ENCODE data around the gene BTBD9. TPM values are rescaled to one million over a fixed set of nuclear protein-coding genes. Genes with fewer than 3 reads are reported as not detected.
A peak's percentile ranks its signal among the peaks of the same experiment; 100 is the strongest.

The BTBD9 gene
- total RNA-seq, 1 donor from 2014 or later, result 18.1 TPM

GRCh38 chr6:38525888-38526287, 113.8 kb downstream of the BTBD9 start:
- intact Hi-C loops (cut with micrococcal nuclease), result no loop called here
- DNase-seq (no peak), ATAC-seq (no peak)

DNA sequence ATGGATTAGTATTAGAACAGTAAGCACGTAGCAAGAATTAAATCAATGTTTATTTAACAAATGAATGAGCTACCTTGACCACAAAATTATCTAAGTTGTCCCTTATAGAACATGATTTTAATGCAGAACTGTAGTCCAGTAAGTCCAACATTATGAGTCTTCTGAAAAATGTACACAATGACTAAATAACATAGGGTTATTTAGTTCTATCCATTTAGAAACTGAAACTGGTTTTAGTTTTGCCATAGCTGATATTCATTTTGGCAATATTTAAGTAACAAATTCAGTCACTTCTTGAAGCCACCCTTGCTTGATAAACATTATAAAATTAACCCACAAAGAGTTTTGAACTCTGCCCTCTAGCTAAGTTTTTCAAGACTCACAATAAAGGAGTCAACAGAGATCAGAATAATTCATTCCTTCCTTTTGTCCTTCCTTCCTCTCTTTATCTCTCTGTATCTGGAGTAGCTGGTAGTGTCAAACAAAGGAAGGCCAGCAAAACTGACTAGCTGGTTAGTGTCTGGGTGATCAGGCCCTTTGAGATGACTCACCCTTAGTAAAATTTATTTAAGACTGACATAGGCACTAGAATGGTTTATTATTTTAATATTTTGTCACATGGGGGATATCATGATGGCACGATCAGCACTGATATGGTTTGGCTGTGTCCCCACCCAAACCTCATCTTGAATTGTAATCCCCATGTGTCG, 115.1 kb downstream of the BTBD9 start:
- DNase-seq (no peak), ATAC-seq (no peak)
- intact Hi-C loops (cut with micrococcal nuclease), result no loop called here

DNA sequence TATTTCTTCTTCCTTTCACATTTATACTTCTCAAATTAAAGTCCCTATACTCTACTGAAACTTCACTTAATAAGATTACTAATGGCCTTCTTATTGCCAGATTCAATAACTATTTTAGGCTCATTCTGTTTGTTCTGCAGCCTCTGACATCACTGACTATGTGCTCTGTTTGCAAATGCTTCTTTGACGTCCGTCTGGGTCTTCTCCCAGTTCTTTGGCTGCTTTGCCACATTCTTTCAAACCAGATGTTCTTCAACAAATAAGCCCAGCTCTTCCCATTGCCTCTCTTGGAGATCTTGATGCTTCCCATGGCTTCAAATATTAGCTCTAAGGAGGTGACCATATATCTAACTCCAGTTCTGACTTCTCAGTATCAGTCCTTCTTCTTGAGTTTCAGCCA, 117.4 kb downstream of the BTBD9 start:
- DNase-seq, result no peak
- intact Hi-C loops (cut with micrococcal nuclease), result no loop called here

GRCh38 chr6:38518511-38519304, 121.0 kb downstream of the BTBD9 start:
- intact Hi-C loops (cut with micrococcal nuclease), result no loop called here
- DNase-seq (no peak), ATAC-seq (no peak)

More for the DNA sequence above, 117.4 kb downstream of the BTBD9 start:
- ATAC-seq, result peak; percentile 81

DNA sequence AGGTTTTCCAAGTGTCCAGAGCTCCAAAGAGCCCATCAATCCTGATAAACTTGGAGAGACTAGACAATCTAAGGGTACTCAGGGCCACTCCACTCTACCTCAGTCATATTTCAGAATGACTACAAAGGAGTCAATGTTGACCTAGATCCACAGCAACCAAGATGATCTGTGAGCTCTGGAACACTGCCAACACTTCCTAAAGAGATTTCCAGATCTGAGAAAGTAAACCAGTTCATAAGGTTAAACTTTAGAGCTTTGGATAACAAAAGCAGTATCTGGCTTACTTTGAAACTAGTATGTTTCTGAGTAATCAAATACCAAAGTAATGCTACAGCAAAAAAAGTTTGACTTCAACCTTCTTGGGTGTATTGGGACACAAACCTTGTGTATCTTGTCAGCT, 122.7 kb downstream of the BTBD9 start:
- intact Hi-C loops (cut with micrococcal nuclease), result no loop called here
- ATAC-seq, result no peak
- no peak for DNase-seq

GRCh38 chr6:38514399-38514798, 125.3 kb downstream of the BTBD9 start:
- DNase-seq (no peak), ATAC-seq (no peak)
- intact Hi-C loops (cut with micrococcal nuclease), result no loop called here

- no peak for DNase-seq
- ATAC-seq, result no peak
- intact Hi-C loops (cut with micrococcal nuclease), result no loop called here
Observed at GRCh38 chr6:38512211-38512610, 127.5 kb downstream of the BTBD9 start.

- intact Hi-C loops (cut with micrococcal nuclease), result no loop called here
- ATAC-seq, result no peak
- no peak for DNase-seq
Observed at GRCh38 chr6:38510205-38510604, 129.5 kb downstream of the BTBD9 start.

GRCh38 chr6:38509713-38510112, 130.0 kb downstream of the BTBD9 start:
- ATAC-seq (no peak), DNase-seq (no peak)
- intact Hi-C loops (cut with micrococcal nuclease), result no loop called here

- no peak for ATAC-seq
Observed at GRCh38 chr6:38508894-38509293, 130.8 kb downstream of the BTBD9 start.

GRCh38 chr6:38508286-38508685, 131.4 kb downstream of the BTBD9 start:
- DNase-seq (no peak), ATAC-seq (no peak)
- intact Hi-C loops (cut with micrococcal nuclease), result no loop called here

More at GRCh38 chr6:38508894-38509293, 130.8 kb downstream of the BTBD9 start:
- intact Hi-C loops (cut with micrococcal nuclease), result no loop called here
- no peak for DNase-seq

GRCh38 chr6:38507173-38507572, 132.6 kb downstream of the BTBD9 start:
- ATAC-seq, result no peak
- DNase-seq, result no peak
- intact Hi-C loops (cut with micrococcal nuclease), result no loop called here

DNA sequence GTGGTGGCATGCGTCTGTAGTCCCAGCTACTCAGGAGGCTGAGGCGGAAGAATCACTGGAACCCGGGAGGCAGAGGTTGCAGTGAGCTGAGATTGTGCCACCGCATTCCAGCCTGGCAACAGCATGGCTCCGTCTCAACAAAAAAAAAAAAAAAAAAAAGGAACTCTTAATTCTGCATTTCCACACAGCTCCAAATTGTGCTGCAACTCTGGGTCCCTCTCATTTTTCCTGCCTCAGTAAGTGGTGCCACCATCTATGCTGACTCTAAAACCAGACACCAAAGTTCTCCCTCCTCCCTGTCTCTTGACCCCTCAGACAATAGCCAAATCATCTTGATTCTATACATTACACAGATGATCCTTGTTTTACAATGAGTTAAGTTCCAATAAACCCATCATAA, 133.9 kb downstream of the BTBD9 start:
- ATAC-seq, result no peak
- intact Hi-C loops (cut with micrococcal nuclease), result no loop called here

DNA sequence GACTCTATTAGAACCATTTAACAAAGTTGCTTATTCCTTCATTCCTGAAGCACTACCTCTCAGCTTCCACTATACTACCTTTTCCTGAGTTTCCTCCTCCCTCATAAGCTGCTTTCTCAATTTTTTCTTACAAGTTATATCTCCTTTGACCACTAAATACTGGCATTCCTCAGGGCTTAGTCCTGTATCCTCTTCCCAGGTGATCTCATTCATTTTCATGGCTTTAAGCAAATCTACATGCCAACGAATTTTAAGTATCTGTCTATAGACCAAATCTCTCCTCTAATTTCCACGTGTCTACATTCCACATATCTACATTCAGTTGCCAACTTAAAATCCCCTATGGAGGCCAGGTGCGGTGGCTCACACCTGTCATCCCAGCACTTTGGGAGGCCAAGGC, 134.7 kb downstream of the BTBD9 start:
- intact Hi-C loops (cut with micrococcal nuclease), result no loop called here
- DNase-seq (no peak), ATAC-seq (no peak)

More for the DNA sequence above, 133.9 kb downstream of the BTBD9 start:
- DNase-seq, result no peak

GRCh38 chr6:38503960-38504682, 135.6 kb downstream of the BTBD9 start:
- ATAC-seq (no peak), DNase-seq (no peak)
- intact Hi-C loops (cut with micrococcal nuclease), result no loop called here

DNA sequence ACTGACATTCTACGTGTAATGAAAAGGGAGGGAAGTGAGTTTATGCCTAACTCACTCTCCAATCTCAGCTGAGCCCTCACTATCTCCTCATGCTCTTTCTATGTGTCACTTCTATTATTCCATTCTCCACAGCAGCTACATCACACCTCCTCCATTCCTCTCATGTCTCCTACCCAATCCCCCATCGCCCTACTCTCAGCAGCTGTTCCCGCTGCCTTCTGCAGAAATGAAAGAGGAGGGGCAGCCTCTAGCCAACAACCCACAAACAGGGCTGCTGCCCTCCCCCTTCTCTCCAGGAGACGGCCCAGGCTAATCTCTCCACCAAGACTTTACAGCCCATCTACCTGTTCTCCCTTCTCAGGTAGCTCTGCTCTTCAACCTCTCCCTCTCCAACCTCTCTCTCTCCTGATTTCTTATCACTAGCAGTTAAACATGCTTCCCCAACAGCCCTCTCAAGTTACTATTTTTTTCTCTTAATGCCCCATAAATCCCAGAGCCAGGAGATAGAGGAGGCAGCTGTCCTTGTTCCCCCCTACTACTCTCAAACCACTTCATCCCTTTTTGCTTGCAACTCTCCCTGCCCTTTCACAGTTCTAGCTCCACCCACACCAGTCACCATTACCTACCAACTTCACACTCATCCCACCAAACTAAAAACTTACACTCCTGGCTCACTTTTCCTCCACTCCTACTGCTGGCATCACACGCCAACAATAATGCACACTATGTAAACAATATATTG, 136.5 kb downstream of the BTBD9 start:
- DNase-seq (no peak), ATAC-seq (no peak)
- intact Hi-C loops (cut with micrococcal nuclease), result no loop called here

GRCh38 chr6:38502423-38502822, 137.3 kb downstream of the BTBD9 start:
- no peak for DNase-seq
- ATAC-seq, result no peak
- intact Hi-C loops (cut with micrococcal nuclease), result no loop called here

GRCh38 chr6:38501931-38502330, 137.8 kb downstream of the BTBD9 start:
- DNase-seq, result no peak
- intact Hi-C loops (cut with micrococcal nuclease), result no loop called here
- no peak for ATAC-seq

DNA sequence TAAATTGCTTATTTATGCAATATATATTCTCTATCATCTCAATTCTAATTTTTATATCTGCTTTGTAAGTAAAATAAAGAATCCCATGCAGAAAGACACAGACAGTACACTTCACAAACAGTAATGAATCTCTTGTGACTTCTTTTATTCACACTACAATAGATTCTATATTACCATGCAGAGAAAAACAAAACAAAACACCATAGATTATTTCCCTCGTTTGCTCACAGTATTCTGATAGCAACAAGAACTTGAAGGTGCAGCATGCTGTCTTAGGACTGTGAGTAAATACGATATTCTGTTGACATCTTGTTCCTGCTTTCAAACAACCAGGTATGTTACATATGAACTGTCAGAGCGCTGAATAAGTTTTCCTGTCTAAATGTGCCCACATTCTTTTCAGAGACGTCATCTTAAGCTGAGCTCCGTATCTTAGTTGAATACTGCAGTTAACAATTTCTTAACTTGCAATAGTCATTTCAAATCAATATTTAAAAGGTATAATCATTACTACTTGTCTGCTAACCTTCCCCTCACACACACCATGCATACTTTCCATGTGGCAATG, 140.1 kb downstream of the BTBD9 start:
- ATAC-seq, result no peak
- intact Hi-C loops (cut with micrococcal nuclease), result loop anchor here (10.0 kb wide), 1 partner anchor 705 kb away; no protein-coding TSS in a partner anchor

More for the DNA sequence above, 140.1 kb downstream of the BTBD9 start:
- no peak for DNase-seq
